T follicular helper cell (primary cell): ENCODE measurements around the gene EHHADH.

Source experiments
- DNase-seq: peaks from one replicate; pipeline ENCODE4 v3.0.0-alpha.2; 2020; ENCODE audit warnings: low read depth

EHHADH gene

GRCh38 chr3:185145511-185145910 is 108.3 kb downstream of the EHHADH start:
- DNase-seq: no peak

GRCh38 chr3:185144784-185145183 is 109.1 kb downstream of the EHHADH start:
- no peak for DNase-seq
